ENCODE measurements around the gene DHTKD1.

Gene DHTKD1, protein sequence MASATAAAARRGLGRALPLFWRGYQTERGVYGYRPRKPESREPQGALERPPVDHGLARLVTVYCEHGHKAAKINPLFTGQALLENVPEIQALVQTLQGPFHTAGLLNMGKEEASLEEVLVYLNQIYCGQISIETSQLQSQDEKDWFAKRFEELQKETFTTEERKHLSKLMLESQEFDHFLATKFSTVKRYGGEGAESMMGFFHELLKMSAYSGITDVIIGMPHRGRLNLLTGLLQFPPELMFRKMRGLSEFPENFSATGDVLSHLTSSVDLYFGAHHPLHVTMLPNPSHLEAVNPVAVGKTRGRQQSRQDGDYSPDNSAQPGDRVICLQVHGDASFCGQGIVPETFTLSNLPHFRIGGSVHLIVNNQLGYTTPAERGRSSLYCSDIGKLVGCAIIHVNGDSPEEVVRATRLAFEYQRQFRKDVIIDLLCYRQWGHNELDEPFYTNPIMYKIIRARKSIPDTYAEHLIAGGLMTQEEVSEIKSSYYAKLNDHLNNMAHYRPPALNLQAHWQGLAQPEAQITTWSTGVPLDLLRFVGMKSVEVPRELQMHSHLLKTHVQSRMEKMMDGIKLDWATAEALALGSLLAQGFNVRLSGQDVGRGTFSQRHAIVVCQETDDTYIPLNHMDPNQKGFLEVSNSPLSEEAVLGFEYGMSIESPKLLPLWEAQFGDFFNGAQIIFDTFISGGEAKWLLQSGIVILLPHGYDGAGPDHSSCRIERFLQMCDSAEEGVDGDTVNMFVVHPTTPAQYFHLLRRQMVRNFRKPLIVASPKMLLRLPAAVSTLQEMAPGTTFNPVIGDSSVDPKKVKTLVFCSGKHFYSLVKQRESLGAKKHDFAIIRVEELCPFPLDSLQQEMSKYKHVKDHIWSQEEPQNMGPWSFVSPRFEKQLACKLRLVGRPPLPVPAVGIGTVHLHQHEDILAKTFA
- total RNA-seq = 16.2 to 27.8 (median 24.8) reads per million in 4 donors

GRCh38 chr10:12068449-12069269 lies at the start of gene DHTKD1:
TSS of gene DHTKD1 (plus strand) at chr10:12068954. CDS start at chr10:12069034, 80 bp downstream.
- DNase-seq = peak; percentile 96 to 99 (median 97)

- no peak for DNase-seq
These were observed 49.3 kb upstream of the DHTKD1 start for GRCh38 chr10:12019283-12019971.

- DNase-seq = no peak
These were observed 48.2 kb upstream of the DHTKD1 start for GRCh38 chr10:12020574-12020973.

GRCh38 chr10:12022580-12023257 lies 46.0 kb upstream of the DHTKD1 start:
- peak in 1 of 5 donors; percentile 18 for DNase-seq

DNA sequence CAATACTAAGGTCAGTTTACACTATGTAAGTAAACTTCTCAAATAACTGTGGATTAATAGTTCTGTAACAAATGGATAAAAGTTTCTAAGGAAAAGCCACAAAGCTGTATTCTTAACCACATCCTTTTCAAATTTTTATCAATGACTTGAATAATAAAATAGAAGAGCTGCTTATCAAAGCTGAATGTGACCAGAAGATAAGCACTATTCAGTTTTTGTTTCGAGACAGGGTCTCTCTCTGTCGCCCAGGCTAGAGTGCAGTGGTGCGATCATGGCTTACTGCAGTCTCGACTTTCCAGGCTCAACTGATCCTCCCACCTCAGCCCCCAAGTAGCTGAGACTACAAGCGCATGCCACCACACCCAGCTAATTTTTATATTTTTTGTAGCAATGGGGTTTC lies 43.2 kb upstream of the DHTKD1 start:
- DNase-seq = no peak

- no peak for DNase-seq
These were observed 41.2 kb upstream of the DHTKD1 start for GRCh38 chr10:12027539-12027938.

DNA sequence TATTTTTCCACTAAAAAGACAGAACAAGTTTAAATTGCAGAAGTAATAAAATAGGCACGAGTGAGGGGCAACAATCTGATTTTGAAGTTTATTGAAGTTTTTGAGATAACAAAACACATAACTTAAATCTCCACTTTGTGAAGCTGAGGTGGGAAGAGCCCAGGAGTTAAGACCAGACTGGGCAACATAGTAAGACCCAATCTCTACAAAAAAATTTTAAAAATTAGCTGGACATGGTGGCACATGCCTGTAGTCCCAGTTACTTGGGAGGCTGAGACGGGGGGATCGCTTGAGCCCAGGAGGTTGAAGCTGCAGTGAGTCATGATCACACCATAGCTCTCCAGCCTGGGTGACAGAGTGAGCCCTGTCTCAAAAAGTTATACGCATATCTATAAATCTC lies 37.4 kb upstream of the DHTKD1 start:
- no peak for DNase-seq

DNA sequence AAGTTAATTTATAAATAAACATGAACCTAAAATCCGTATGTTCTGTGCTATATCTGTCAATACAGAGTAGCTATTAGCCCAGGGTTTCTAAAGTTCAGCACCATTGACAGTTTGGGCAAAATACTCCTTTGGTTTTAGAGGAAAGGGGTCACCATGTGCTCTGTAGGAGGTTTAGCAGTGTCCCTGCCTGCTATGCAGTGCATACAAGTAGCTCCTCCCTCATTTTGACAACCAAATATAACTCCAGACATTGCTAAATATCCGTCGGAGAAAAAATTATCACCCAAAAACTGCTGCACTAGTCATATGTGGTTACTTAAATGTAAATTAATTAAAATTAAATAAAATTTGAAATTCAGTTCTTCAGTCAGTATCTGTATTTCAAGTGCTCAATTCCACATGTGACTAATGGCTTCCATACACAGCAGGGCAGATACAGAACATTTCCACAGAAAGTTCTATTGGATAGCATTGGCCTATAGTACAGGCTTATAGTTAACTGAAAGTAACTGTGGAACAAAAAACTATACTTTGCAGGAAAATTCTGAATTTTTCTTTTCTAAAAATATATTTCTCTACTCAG lies 32.6 kb upstream of the DHTKD1 start:
- DNase-seq = no peak

DNA sequence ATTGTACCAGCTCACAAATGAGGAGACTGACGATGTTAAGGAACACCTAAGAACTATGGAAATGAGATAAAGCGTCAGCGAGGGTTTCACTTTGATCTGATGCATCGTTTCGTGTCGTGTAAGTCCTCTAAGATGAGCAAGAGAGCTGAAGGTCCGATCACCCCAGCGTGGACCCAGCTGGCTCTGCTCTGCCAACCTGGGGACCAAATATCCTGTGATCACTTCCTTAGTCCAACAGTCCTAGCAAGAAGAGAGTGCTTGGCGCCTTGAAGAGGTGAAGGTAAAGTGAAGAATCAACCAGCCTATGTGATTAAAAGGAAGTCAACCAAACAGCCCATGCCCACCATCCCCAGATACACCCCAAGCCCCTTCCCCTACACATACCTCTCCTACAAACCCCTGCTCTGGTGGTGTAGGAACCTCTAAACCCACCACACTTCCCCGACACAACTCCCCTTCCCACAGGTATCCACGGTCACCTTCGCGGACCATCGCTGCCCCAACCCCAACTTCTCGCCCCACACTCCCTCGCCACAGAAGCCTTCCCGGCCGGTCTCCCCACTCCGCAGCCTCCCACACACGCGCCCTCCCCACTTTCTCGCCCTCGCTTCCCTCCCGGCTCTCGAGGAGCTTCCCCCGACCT lies 26.9 kb upstream of the DHTKD1 start:
- DNase-seq = peak in 2 of 5 donors; percentile 2 to 56

GRCh38 chr10:12042409-12042796 lies 26.4 kb upstream of the DHTKD1 start:
- peak; percentile 15 to 46 (median 34) for DNase-seq

DNA sequence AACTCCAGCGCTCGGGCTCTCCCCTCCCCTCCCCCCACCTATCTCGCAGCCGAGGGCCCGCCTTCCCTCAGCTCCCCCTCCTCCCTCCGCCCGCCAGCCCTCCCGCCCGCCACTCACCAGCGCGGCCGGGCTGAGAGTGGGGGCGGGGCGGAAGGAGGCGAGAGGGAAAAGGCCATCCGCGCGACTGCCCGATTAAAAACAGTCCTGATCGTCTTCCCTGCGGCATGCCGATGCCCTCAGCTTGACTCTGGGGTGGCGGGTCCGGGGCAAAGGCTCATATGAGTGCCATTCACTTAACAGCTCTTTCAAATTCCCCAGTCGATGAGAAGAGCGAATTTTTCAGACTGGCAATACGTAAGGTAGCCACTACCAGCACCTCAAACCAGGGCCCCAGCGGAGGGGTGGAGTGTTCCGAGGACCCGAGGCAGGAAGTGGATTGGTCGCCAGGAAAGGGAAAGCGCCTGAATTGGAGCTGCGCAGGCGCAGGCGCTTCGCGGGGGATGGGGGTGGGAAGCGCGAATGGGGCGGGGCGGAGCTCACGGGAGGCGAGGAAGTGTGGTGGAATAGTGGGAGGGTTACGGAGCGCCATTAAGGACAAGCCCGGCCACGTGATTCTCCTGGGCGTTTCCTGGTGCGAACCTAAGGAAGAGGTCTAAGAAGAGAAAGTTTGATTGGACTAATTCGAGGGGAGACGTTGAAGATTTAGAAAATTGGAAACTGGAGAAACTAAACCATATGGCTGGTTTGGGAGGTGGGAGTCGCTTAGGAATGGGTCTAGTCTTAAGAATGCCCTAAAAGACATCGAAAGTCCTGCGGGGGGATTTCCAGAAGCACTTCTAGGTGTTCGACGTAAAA lies 25.7 kb upstream of the DHTKD1 start, which contains the start of gene UPF2:
Gene UPF2 (minus strand): TSS at position 13 of the 855 bp plus-strand sequence. CDS start 7,386 bp downstream, outside the sequence.
- peak; percentile 94 to 98 (median 95) for DNase-seq

DNA sequence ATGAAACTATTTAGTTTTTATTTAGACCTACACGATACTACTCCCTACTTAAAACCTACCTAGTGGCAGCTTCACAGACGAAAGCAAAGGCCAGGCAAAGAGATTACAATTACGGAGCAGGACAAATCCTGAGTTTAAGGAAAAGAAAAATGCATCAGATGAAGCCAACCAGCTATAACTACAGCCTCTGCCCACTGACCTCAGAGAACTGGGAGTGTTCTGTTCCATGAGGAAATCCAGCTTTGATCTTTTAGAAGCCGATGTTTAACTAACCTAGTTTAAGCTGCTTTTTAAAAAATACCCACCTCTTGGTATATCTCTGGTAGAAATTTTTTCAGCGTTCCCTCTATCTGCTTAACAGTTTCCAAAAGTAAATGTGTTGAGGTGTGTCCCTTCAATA lies 23.2 kb upstream of the DHTKD1 start:
- no peak for DNase-seq

- no peak for DNase-seq
These were observed 20.2 kb upstream of the DHTKD1 start for GRCh38 chr10:12048547-12048946.

GRCh38 chr10:12050528-12050927 lies 18.2 kb upstream of the DHTKD1 start:
- DNase-seq = no peak

DNA sequence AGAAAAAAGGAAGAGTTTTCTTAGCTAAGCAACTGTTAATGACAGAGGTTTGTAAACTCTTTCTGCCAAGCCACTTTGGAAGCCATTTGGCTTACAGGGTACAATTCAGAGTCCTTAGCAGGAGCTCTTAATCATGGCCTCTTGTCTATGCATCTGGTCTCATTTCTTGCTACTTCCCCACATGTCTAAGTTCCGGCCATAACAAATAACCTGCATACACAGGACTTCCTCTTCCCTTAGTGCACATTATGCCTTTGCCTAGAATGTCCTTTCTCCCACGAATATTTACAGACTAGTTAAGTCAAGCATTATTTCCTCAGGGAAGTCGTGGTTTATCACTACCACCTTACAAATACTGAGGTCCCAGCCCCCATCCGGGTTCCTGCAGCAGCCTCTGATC lies 17.5 kb upstream of the DHTKD1 start:
- DNase-seq = no peak

- no peak for DNase-seq
These were observed 13.0 kb upstream of the DHTKD1 start for GRCh38 chr10:12055732-12056131.

GRCh38 chr10:12056748-12057147 lies 12.0 kb upstream of the DHTKD1 start:
- DNase-seq = no peak

GRCh38 chr10:12061124-12061523 lies 7.6 kb upstream of the DHTKD1 start:
- no peak for DNase-seq

DNA sequence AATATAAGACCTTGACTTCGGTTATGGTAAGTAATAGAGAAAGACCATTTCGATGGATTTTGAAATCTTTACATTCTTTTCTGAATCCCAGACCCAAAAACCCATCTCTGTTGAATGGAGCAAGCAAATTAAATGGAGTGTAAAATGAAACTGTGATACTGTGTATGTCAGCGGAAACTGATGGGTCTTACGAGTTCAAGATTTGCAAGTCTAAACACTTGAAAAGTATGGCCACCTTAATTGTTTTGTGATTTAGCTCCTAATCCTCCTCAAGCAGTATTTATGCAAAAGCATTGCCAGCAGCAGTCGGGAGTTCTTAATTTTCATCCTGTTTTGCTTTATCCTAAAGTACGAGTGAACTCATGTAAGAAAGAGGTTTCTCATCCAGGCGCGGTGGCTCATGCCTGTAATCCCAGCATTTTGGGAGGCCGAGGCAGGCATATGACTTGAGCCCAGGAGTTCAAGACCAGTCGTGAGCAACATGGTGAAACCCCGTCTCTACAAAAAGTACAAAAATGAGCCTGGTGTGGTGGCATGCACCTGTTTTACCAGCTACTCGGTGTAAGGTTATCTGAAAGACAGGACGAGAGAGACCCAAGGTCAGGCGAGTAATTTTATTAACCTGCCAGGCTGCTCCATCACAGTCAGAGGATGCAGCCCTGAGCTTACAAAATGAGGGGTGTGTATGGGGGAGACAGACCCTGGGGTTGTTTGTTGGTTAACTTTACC lies 5.8 kb upstream of the DHTKD1 start:
- no peak for DNase-seq

Data from T-helper 1 cell (primary cell).